HCT116 (cell line): ENCODE data around the gene RAB3IP.

Experiments used
- POLR2A ChIP-seq: IDR thresholded peaks from 2 replicates; pipeline ENCODE4 v1.7.0; 2011; ENCODE audit warnings: borderline replicate concordance; ENCODE audit not compliant: insufficient read depth, insufficient read length; ENCODE audit errors: extremely low read depth
- POLR2AphosphoS5 ChIP-seq: IDR thresholded peaks from 2 replicates; pipeline ENCODE4 v1.6.1; 2011; ENCODE audit warnings: mild to moderate bottlenecking, low read depth, low read length, moderate library complexity
- SIN3A ChIP-seq: IDR thresholded peaks from 2 replicates; pipeline ENCODE4 v1.6.1; 2012; ENCODE audit warnings: low read depth
- TF ChIP-seq, protein P1 (sequence below): IDR thresholded peaks from 2 replicates; pipeline ENCODE4 v1.6.1; 2012
- TF ChIP-seq, protein P2 (sequence below), 3 experiments: fragments of 200-600 bp in 1 of 3; sonication (generic) in 1 of 3; IDR thresholded peaks in 2 of 3; conservative IDR thresholded peaks in 1 of 3; 2 replicates each; pipeline ENCODE4 v1.5.1; 2012 to 2017; ENCODE audit warnings: low read depth in 2 of 3, low read length in 2 of 3, antibody characterized with exemption in 1 of 3, borderline replicate concordance in 1 of 3, control low read depth in 1 of 3, mild to moderate bottlenecking in 1 of 3, mixed read lengths in 1 of 3, mixed run types in 1 of 3, moderate library complexity in 1 of 3; ENCODE audit not compliant: insufficient read depth in 1 of 3
- TF ChIP-seq, protein P3 (sequence below): IDR thresholded peaks from 2 replicates; pipeline ENCODE4 v1.6.1; 2012

DNA sequence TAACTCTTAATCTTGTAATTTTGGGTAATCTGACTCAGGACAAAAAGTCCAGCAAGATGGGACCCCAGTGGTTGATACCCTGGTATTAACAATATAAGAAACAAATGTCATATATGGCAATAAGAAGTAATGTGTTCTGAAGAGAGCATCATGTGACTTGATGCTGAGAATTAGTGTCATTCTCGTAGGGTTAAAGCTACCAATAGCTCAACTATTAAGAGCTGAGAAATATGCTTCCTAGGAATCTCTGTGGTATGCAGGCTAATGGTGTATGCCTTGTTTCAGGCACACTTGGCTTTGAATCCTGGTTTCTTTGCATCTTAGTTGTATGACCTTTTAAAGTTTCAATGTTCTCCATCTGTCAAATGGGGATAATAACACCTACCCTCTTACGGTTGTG lies 95.5 kb downstream of the RAB3IP start:
- TF ChIP-seq, protein P1, sequence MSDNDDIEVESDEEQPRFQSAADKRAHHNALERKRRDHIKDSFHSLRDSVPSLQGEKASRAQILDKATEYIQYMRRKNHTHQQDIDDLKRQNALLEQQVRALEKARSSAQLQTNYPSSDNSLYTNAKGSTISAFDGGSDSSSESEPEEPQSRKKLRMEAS: no peak
- TF ChIP-seq, protein P2, sequence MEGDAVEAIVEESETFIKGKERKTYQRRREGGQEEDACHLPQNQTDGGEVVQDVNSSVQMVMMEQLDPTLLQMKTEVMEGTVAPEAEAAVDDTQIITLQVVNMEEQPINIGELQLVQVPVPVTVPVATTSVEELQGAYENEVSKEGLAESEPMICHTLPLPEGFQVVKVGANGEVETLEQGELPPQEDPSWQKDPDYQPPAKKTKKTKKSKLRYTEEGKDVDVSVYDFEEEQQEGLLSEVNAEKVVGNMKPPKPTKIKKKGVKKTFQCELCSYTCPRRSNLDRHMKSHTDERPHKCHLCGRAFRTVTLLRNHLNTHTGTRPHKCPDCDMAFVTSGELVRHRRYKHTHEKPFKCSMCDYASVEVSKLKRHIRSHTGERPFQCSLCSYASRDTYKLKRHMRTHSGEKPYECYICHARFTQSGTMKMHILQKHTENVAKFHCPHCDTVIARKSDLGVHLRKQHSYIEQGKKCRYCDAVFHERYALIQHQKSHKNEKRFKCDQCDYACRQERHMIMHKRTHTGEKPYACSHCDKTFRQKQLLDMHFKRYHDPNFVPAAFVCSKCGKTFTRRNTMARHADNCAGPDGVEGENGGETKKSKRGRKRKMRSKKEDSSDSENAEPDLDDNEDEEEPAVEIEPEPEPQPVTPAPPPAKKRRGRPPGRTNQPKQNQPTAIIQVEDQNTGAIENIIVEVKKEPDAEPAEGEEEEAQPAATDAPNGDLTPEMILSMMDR (IDR thresholded peaks at IDR 0.05 in 2 of 3, conservative IDR thresholded peaks at IDR 0.05 in 1 of 3; ENCODE audit: borderline replicate concordance in 1 of 3, insufficient read depth in 1 of 3, low read depth in 2 of 3, low read length in 2 of 3): no peak
- TF ChIP-seq SIN3A (no peak), POLR2A (no peak), POLR2AphosphoS5 (no peak)
- TF ChIP-seq, protein P3, sequence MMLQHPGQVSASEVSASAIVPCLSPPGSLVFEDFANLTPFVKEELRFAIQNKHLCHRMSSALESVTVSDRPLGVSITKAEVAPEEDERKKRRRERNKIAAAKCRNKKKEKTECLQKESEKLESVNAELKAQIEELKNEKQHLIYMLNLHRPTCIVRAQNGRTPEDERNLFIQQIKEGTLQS: no peak
